Retinal pigment epithelial cell (primary cell): ENCODE measurements around the gene PCSK5.

Source experiments
- DNase-seq: peaks from one replicate; pipeline ENCODE4 v3.0.0-alpha.2; 2010; ENCODE audit warnings: low read depth
- H3K4me3 ChIP-seq: 2 replicates; pipeline ENCODE4 v1.5.1; 2011; ENCODE audit warnings: mild to moderate bottlenecking, low read length, control low read depth, moderate library complexity
- CTCF ChIP-seq: conservative IDR thresholded peaks from 2 replicates; pipeline ENCODE4 v1.5.1; 2011; ENCODE audit warnings: low read depth, low read length, control low read depth, inconsistent platforms

Gene PCSK5

GRCh38 chr9:76136986-76137385, 246.5 kb downstream of the PCSK5 start:
- no peak for TF ChIP-seq CTCF
- DNase-seq: no peak
- H3K4me3 ChIP-seq: no peak overlapping the region

GRCh38 chr9:76137931-76138330, 247.5 kb downstream of the PCSK5 start:
- no peak for DNase-seq
- no peak for TF ChIP-seq CTCF
- no peak overlapping the region for H3K4me3 ChIP-seq

GRCh38 chr9:76138360-76138759, 247.9 kb downstream of the PCSK5 start:
- DNase-seq: no peak
- no peak for TF ChIP-seq CTCF
- no peak overlapping the region for H3K4me3 ChIP-seq

GRCh38 chr9:76143834-76144233, 253.4 kb downstream of the PCSK5 start:
- no peak for DNase-seq
- H3K4me3 ChIP-seq: no peak overlapping the region
- TF ChIP-seq CTCF: no peak

GRCh38 chr9:76150013-76150412, 259.5 kb downstream of the PCSK5 start:
- no peak for DNase-seq
- no peak for TF ChIP-seq CTCF

GRCh38 chr9:76151267-76151666, 260.8 kb downstream of the PCSK5 start:
- DNase-seq: no peak
- TF ChIP-seq CTCF: no peak
- H3K4me3 ChIP-seq: no peak overlapping the region

More at GRCh38 chr9:76150013-76150412, 259.5 kb downstream of the PCSK5 start:
- H3K4me3 ChIP-seq: no peak overlapping the region

GRCh38 chr9:76153339-76153738, 262.9 kb downstream of the PCSK5 start:
- no peak for TF ChIP-seq CTCF
- no peak overlapping the region for H3K4me3 ChIP-seq
- DNase-seq: no peak
